ENCODE results near the gene BTF3.
A peak's percentile ranks its signal among the peaks of the same experiment; 100 is the strongest.

Gene BTF3

DNA sequence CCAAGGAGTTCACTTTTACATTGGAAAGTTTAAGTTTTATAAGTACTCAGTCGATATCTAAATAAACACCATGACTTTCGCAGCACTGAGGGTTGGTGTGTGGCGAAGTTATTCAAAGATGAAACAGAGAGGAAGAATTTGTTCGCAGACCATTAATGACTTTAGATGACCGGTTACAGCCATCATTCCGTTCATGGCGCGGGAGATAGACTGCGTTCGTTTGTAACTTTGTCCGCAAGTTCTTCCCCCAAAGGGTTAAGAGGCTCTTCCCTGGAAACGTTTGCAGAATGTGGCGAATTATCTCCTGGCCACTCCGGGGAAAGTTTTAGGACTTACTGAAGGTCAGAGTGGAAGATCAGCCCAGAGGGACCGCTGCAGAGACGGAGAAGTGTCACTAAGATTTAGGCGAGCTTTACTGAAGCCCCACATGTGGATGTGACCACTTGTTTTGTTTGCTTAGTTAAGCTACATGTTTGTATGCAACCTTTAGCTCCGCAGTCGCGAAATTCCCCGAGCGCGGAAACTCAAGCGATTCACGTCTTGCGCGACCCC, 47.5 kb upstream of the BTF3 start:
- no peak for TF ChIP-seq RAD21 (IDR thresholded peaks at IDR 0.05; ENCODE audit: low read depth)
- TF ChIP-seq TAF1 (IDR thresholded peaks at IDR 0.05; ENCODE audit: low read depth) = no peak
- no peak for TF ChIP-seq EGR1 (IDR thresholded peaks at IDR 0.05)
- TF ChIP-seq, protein P1, sequence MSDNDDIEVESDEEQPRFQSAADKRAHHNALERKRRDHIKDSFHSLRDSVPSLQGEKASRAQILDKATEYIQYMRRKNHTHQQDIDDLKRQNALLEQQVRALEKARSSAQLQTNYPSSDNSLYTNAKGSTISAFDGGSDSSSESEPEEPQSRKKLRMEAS (IDR thresholded peaks at IDR 0.05) = no peak
- TF ChIP-seq TEAD4 (IDR thresholded peaks at IDR 0.05) = no peak
- no peak for TF ChIP-seq NFIC (IDR thresholded peaks at IDR 0.05)
- TF ChIP-seq ZBTB7A (IDR thresholded peaks at IDR 0.05; ENCODE audit: low read depth) = no peak
- TF ChIP-seq TCF12 (IDR thresholded peaks at IDR 0.05; ENCODE audit: low read depth) = no peak
- no peak for TF ChIP-seq CREB1 (IDR thresholded peaks at IDR 0.05; ENCODE audit: low read depth)
- TF ChIP-seq, protein P2, sequence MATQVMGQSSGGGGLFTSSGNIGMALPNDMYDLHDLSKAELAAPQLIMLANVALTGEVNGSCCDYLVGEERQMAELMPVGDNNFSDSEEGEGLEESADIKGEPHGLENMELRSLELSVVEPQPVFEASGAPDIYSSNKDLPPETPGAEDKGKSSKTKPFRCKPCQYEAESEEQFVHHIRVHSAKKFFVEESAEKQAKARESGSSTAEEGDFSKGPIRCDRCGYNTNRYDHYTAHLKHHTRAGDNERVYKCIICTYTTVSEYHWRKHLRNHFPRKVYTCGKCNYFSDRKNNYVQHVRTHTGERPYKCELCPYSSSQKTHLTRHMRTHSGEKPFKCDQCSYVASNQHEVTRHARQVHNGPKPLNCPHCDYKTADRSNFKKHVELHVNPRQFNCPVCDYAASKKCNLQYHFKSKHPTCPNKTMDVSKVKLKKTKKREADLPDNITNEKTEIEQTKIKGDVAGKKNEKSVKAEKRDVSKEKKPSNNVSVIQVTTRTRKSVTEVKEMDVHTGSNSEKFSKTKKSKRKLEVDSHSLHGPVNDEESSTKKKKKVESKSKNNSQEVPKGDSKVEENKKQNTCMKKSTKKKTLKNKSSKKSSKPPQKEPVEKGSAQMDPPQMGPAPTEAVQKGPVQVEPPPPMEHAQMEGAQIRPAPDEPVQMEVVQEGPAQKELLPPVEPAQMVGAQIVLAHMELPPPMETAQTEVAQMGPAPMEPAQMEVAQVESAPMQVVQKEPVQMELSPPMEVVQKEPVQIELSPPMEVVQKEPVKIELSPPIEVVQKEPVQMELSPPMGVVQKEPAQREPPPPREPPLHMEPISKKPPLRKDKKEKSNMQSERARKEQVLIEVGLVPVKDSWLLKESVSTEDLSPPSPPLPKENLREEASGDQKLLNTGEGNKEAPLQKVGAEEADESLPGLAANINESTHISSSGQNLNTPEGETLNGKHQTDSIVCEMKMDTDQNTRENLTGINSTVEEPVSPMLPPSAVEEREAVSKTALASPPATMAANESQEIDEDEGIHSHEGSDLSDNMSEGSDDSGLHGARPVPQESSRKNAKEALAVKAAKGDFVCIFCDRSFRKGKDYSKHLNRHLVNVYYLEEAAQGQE (IDR thresholded peaks at IDR 0.05; ENCODE audit: low read depth) = no peak
- TF ChIP-seq CEBPB (IDR thresholded peaks at IDR 0.05) = no peak
- no peak for TF ChIP-seq EP300 (IDR thresholded peaks at IDR 0.05; ENCODE audit: borderline replicate concordance)
- TF ChIP-seq, protein P3, sequence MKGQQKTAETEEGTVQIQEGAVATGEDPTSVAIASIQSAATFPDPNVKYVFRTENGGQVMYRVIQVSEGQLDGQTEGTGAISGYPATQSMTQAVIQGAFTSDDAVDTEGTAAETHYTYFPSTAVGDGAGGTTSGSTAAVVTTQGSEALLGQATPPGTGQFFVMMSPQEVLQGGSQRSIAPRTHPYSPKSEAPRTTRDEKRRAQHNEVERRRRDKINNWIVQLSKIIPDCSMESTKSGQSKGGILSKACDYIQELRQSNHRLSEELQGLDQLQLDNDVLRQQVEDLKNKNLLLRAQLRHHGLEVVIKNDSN (IDR thresholded peaks at IDR 0.05) = no peak

DNA sequence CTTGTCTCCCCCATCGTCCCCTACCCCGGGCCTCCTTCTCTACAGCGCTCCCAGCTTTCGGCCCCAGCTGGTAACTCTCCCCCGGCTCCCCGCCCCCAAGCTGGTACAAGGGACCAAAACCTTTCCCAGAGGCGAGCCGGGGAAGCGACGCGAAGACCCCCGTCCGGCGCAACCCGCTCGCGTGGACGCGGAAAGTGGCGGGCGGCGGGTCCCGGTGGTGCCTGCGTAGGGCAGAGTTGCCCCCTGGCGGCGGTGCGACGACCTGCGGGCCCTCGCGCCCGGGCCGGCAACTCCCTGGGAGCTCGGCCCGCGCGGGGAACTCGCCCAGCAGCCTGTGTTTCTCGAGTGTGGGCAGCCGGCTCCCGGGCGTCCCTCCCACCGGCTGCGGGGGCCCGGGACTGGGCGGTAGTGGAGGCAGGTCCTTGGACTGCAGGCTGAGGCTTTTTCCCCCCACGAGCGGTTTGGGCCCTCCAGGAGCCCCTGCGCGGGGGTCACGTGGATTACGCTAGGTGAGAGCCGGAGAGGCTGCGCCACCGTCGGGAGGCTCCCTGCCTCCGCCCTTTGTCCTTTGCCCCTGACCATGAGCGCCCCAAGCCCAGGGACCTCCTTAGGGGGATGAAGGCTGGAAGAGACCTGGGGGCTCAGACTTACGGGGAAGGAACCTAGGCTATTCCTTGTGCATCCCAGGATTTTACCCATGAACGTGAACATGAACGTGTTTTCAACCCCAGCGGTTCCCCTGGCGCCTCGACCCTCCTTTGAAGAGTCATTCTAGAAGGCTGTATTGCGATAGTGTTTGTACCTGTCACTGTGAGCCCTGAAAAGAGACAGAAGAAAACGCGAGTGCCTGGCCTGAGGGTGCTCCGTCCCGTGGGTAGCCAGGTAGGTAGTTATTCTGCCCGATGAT, 46.8 kb upstream of the BTF3 start:
- TF ChIP-seq TEAD4 (IDR thresholded peaks at IDR 0.05) (no peak), EP300 (IDR thresholded peaks at IDR 0.05; ENCODE audit: borderline replicate concordance) (no peak), TAF1 (IDR thresholded peaks at IDR 0.05; ENCODE audit: low read depth) (no peak), YY1 (IDR thresholded peaks at IDR 0.05; ENCODE audit: low read depth) (no peak), NFIC (IDR thresholded peaks at IDR 0.05) (no peak), TCF12 (IDR thresholded peaks at IDR 0.05; ENCODE audit: low read depth) (no peak), CEBPB (IDR thresholded peaks at IDR 0.05) (no peak), ZBTB7A (IDR thresholded peaks at IDR 0.05; ENCODE audit: low read depth) (peak; percentile 66; the same call in 1 of the 2 replicates), RAD21 (IDR thresholded peaks at IDR 0.05; ENCODE audit: low read depth) (peak; percentile 74; the same call in 1 of the 2 replicates), FOXM1 (IDR thresholded peaks at IDR 0.05; ENCODE audit: borderline replicate concordance, low read depth) (no peak)
- TF ChIP-seq, protein P2 (IDR thresholded peaks at IDR 0.05; ENCODE audit: low read depth) = no peak
- TF ChIP-seq, protein P3 (IDR thresholded peaks at IDR 0.05) = no peak
- TF ChIP-seq, protein P1 (IDR thresholded peaks at IDR 0.05) = no peak

DNA sequence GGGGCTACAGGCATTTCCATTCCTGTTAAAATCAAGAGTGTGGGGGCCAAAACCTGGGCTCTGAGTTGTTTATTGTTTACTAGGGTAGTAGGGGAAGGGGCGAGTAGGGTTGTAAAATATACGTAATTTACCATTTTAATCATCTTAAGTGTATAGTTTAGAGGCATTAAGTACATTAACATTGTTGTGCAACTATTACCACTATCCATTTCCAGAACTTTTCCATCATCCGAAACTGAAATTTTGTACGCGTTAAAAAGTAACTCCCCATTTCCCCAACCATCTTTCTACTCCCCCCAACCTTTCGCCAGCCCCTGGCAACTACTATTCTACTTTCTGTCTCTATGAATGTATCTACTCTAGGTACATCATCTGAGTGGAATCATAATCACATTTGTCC, 46.0 kb upstream of the BTF3 start:
- no peak for TF ChIP-seq FOXM1 (IDR thresholded peaks at IDR 0.05; ENCODE audit: borderline replicate concordance, low read depth)
- TF ChIP-seq, protein P1 (IDR thresholded peaks at IDR 0.05) = no peak
- no peak for TF ChIP-seq CEBPB (IDR thresholded peaks at IDR 0.05)
- TF ChIP-seq ZBTB7A (IDR thresholded peaks at IDR 0.05; ENCODE audit: low read depth) = no peak
- no peak for TF ChIP-seq YY1 (IDR thresholded peaks at IDR 0.05; ENCODE audit: low read depth)
- no peak for TF ChIP-seq CREB1 (IDR thresholded peaks at IDR 0.05; ENCODE audit: low read depth)
- no peak for TF ChIP-seq RAD21 (IDR thresholded peaks at IDR 0.05; ENCODE audit: low read depth)
- TF ChIP-seq, protein P3 (IDR thresholded peaks at IDR 0.05) = no peak
- no peak for TF ChIP-seq TAF1 (IDR thresholded peaks at IDR 0.05; ENCODE audit: low read depth)
- TF ChIP-seq EP300 (IDR thresholded peaks at IDR 0.05; ENCODE audit: borderline replicate concordance) = no peak
- TF ChIP-seq, protein P2 (IDR thresholded peaks at IDR 0.05; ENCODE audit: low read depth) = no peak
- TF ChIP-seq TCF12 (IDR thresholded peaks at IDR 0.05; ENCODE audit: low read depth) = no peak
- no peak for TF ChIP-seq EGR1 (IDR thresholded peaks at IDR 0.05)
- no peak for TF ChIP-seq NFIC (IDR thresholded peaks at IDR 0.05)
- TF ChIP-seq TEAD4 (IDR thresholded peaks at IDR 0.05) = no peak

Data from Ishikawa (cell line).